ENCODE results near the gene AOPEP.

- no peak for TF ChIP-seq CTCF (IDR thresholded peaks at IDR 0.05)
- TF ChIP-seq POLR2A (IDR thresholded peaks at IDR 0.05): no peak
- TF ChIP-seq EP300 (IDR thresholded peaks at IDR 0.05): no peak
These were observed 12.9 kb upstream of the AOPEP start for GRCh38 chr9:94713436-94714215.

All from sigmoid colon (tissue), 4 donors.